Activated CD8-positive, alpha-beta memory T cell treated with anti-CD3 and anti-CD28 coated beads, Interleukin-2, amount 50 U/mL, for 24 hours (primary cell): ENCODE data around the gene CKLF.
A peak's percentile ranks its signal among the peaks of the same experiment; 100 is the strongest.

Experiments used
- DNase-seq: peaks from one replicate; pipeline ENCODE4 v3.0.0-alpha.2; 2020; ENCODE audit errors: extremely low read depth

Gene CKLF

GRCh38 chr16:66517586-66518263 is 34.7 kb upstream of the CKLF start:
- no peak for DNase-seq

- no peak for DNase-seq
These were observed 32.6 kb upstream of the CKLF start for GRCh38 chr16:66519482-66520373.

- DNase-seq, result no peak
These were observed 31.8 kb upstream of the CKLF start for GRCh38 chr16:66520406-66521170.

- no peak for DNase-seq
These were observed 31.1 kb upstream of the CKLF start for GRCh38 chr16:66521252-66521713.

GRCh38 chr16:66521951-66522771 is 30.2 kb upstream of the CKLF start:
- DNase-seq, result peak; percentile 92

- DNase-seq, result no peak
These were observed 29.4 kb upstream of the CKLF start for GRCh38 chr16:66522816-66523590.

- no peak for DNase-seq
These were observed 28.5 kb upstream of the CKLF start for GRCh38 chr16:66523861-66524354.

GRCh38 chr16:66524601-66525164 is 27.7 kb upstream of the CKLF start:
- DNase-seq, result no peak

GRCh38 chr16:66525396-66526180 is 26.8 kb upstream of the CKLF start:
- no peak for DNase-seq

- DNase-seq, result no peak
These were observed 24.1 kb upstream of the CKLF start for GRCh38 chr16:66528294-66528693.

GRCh38 chr16:66529475-66529874 is 22.9 kb upstream of the CKLF start:
- DNase-seq, result no peak

GRCh38 chr16:66534376-66534799 is 18.0 kb upstream of the CKLF start:
- DNase-seq, result no peak

GRCh38 chr16:66536525-66536924 is 15.9 kb upstream of the CKLF start:
- no peak for DNase-seq

- DNase-seq, result no peak
These were observed 15.1 kb upstream of the CKLF start for GRCh38 chr16:66537236-66537635.

GRCh38 chr16:66538910-66539309 is 13.5 kb upstream of the CKLF start:
- no peak for DNase-seq

GRCh38 chr16:66539623-66540469 is 12.5 kb upstream of the CKLF start:
- no peak for DNase-seq

GRCh38 chr16:66541388-66542355 is 10.7 kb upstream of the CKLF start:
- DNase-seq, result no peak
